Bronchial epithelial cell (primary cell): ENCODE measurements around the gene BST1. TPM values are rescaled to one million over a fixed set of nuclear protein-coding genes. Genes with fewer than 3 reads are reported as not detected.

Experiments
- DNase-seq: peaks from one replicate; pipeline ENCODE4 v3.0.0-alpha.2; 2010; ENCODE audit warnings: low read depth
- FAIRE-seq: peaks from 2 replicates; lab custom pipeline; 2011; peaks lifted over from hg19 to GRCh38; lab: Jason Lieb, UNC
- H3K27me3 ChIP-seq: 2 replicates; pipeline ENCODE4 v1.5.1; 2011; ENCODE audit warnings: low read length; ENCODE audit not compliant: control insufficient read depth, insufficient read depth
- H3K36me3 ChIP-seq: 2 replicates; pipeline ENCODE4 v1.5.1; 2011; ENCODE audit warnings: low read length; ENCODE audit not compliant: control insufficient read depth, insufficient read depth
- H3K4me3 ChIP-seq: 2 replicates; pipeline ENCODE4 v1.5.1; 2011; ENCODE audit warnings: mild to moderate bottlenecking, low read depth, low read length, control low read depth
- CTCF ChIP-seq: IDR thresholded peaks from 2 replicates; pipeline ENCODE4 v1.5.1; 2011; ENCODE audit warnings: mild to moderate bottlenecking, moderate library complexity, low read length, control low read depth, inconsistent platforms; ENCODE audit not compliant: insufficient read depth, severe bottlenecking
- total RNA-seq: library from RNA; depleted of rRNA; stranded (reverse); fragments of >200 nt; gene quantifications from 2 replicates; pipeline ENCODE4 v1.2.1, GENCODE V29; 2014

BST1 gene
- total RNA-seq, 1 donor from 2014 or later, result 0.79 TPM

DNA sequence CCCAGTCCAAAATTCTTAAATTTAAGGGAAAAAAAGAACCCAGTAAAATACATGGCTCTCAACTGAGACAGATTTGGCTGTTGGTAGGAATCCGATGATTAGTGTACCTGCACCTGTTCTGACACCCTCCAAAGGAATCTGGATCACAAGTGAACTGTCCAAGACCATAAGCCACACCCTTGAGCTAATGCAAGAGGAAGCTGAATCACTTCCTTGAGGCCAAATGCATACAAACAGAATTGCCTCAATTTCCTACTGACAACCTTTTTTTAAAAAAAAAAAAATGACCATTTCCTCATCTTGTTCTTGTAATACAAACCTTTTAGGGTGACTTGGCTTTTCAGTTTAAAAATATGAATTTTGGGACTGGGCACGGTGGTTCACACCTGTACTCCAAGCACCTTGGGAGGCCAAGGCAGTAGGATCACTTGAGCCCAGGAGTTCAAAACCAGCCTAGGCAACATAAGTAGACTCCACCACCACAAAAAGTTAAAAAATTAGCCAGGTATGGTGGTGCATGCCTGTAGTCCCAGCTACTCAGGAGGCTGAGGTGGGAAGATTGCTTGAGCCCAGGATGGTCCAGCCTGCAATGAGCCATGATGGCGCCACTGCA, 37.0 kb upstream of the BST1 start:
- peaks cover 1% of the 10 kb centered on the region for H3K36me3 ChIP-seq
- no peak for TF ChIP-seq CTCF
- no peak overlapping the region for H3K4me3 ChIP-seq
- no peaks in the 10 kb centered on the region for H3K27me3 ChIP-seq
- no peak for FAIRE-seq
- peak; percentile 98 for DNase-seq

- no peak for DNase-seq
- H3K4me3 ChIP-seq, result no peak overlapping the region
- FAIRE-seq, result no peak
- peaks cover 1% of the 10 kb centered on the region for H3K36me3 ChIP-seq
- TF ChIP-seq CTCF, result no peak
- H3K27me3 ChIP-seq, result no peaks in the 10 kb centered on the region
Measured at GRCh38 chr4:15667006-15667405, 35.9 kb upstream of the BST1 start.

DNA sequence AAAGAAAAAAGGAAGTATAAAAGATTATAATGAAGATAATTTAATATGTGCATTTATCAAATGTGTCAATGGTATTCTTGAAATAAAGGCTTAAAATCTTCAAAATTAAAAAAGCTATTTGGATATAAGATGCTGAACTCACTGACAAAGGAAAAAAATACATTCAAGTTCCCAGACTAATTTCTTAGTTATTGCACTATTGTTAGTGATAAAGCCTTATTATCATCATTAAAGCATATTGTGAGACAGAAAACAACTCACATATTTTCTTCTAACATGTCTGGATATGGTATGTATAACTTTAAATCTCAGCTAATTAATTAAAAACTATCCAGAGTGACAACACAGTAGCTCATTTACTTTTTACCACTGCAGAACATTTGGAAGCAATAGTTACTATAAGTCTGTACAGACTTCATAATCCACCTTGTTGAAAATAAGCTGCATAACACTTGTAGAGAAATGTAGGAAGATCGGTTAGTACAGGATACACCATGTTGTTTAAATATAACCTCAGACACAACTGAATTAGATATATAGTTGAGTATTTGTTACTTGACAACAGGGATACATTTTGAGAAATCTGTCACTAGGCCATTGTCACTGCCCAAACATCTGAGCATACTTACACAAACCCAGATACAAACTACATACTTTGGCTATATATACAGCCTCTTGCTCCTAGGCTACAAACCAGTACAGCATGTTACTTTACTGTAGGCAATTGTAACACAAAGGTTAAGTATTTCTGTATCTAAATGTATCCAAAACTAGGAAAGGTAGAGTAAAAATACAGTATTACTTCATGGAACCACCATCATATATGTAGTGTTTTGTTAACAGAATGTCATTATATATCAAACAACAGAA, 34.1 kb upstream of the BST1 start:
- DNase-seq, result no peak
- Histone ChIP-seq H3K27me3 (no peaks in the 10 kb centered on the region), H3K4me3 (no peak overlapping the region), H3K36me3 (peaks cover 1% of the 10 kb centered on the region)
- FAIRE-seq, result no peak
- no peak for TF ChIP-seq CTCF

DNA sequence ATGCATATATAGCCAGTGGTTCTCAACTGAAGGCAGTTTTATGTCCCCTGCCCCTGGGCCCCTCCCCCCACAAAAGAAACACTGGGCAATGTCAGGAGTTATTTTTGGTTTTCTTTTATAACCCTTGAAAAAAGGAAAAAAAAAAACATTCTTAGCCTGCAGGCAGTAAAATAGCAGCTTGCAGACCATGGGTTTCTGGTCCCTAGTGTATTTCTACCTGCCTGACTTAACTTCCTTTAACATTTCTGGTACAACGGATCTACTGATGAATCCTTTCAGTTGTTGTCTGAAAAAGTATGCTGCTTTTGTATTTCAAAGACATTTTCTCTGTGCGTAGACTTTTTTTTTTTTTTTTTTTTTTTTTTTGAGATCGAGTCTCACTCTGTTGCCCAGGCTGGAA, 32.3 kb upstream of the BST1 start:
- DNase-seq, result no peak
- Histone ChIP-seq H3K36me3 (peaks cover 1% of the 10 kb centered on the region), H3K4me3 (no peak overlapping the region), H3K27me3 (no peaks in the 10 kb centered on the region)
- TF ChIP-seq CTCF, result no peak
- no peak for FAIRE-seq

DNA sequence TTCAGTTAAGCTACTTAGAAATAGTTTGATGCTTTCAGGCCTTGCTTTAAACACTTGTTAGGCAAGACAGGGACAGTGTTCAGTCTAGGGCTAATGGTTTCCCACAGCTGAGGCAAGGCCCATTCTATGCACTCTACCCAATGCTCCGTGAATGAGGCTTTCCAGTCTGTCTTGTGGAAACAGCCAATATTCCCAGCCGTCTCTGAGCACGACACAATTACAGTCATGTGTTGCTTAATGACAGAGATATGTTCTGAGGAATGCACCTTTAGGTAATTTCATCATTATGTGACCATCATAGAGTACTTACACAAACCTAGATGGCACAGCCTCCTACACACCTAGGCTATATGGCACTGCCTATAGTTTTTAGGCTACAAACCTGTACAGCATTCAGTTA, 30.8 kb upstream of the BST1 start:
- no peak for TF ChIP-seq CTCF
- Histone ChIP-seq H3K4me3 (no peak overlapping the region), H3K27me3 (no peaks in the 10 kb centered on the region), H3K36me3 (no peaks in the 10 kb centered on the region)
- no peak for DNase-seq
- no peak for FAIRE-seq

DNA sequence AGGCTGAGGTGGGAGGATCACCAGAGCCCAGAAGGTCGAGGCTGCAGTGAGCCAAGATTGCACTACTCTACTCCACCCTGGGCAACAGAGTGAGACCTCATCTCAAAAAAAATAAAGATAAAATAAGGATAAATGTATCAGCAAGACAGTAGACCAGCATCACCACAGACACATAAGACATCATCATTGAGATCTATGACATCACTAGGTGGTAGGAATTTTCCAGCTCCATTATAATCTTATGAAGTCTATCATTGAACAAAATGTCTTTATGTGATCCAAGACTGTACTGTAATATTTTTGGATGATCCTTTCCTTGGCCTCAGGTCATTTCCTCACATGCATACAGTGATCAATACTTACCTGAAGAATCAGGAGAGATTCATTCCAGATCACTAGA, 29.5 kb upstream of the BST1 start:
- H3K27me3 ChIP-seq, result no peaks in the 10 kb centered on the region
- no peak for TF ChIP-seq CTCF
- no peak for FAIRE-seq

More for the DNA sequence above, 29.5 kb upstream of the BST1 start:
- Histone ChIP-seq H3K4me3 (no peak overlapping the region), H3K36me3 (no peaks in the 10 kb centered on the region)
- DNase-seq, result no peak
